ENCODE measurements around the gene MPG. TPM values are rescaled to one million over a fixed set of nuclear protein-coding genes. Genes with fewer than 3 reads are reported as not detected.

MPG gene
- total RNA-seq, 1 experiment from 2014 or later = 60.0 TPM

DNA sequence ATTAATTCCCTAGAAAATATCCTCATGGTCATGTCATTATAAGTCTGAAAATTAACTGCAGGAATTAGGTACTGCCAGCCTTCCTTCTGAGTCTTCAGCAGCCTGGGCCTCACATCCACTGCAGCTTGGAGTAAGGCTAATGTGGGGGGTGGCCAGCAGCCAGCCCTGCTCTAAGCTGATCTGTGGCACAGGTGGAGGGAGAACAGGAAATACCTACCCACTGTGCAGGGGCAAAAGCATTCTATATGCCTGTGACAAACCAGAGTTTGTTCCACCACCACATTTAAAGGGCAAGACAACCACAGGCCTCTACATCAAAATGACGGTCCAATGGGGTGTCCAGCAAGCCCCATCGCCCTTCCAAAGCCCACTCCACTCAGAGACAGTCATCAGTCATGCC, 51.0 kb downstream of the MPG start:
- CTCF ChIA-PET = interaction anchor here (2.2 to 5.4 kb wide), 2 partner anchors 11 to 22 kb away, joined by 8 to 27 read pairs; no protein-coding TSS in a partner anchor
- no peaks in the 10 kb centered on the region for H3K36me3 Mint-ChIP-seq
- no peaks in the 10 kb centered on the region for H3K4me1 Mint-ChIP-seq
- H3K27ac Mint-ChIP-seq = peak overlapping the region; percentile 15; the same call in 1 of the 2 replicates
- ATAC-seq = no peak
- POLR2A ChIA-PET = no interaction called here
- TF ChIP-seq, protein P1, sequence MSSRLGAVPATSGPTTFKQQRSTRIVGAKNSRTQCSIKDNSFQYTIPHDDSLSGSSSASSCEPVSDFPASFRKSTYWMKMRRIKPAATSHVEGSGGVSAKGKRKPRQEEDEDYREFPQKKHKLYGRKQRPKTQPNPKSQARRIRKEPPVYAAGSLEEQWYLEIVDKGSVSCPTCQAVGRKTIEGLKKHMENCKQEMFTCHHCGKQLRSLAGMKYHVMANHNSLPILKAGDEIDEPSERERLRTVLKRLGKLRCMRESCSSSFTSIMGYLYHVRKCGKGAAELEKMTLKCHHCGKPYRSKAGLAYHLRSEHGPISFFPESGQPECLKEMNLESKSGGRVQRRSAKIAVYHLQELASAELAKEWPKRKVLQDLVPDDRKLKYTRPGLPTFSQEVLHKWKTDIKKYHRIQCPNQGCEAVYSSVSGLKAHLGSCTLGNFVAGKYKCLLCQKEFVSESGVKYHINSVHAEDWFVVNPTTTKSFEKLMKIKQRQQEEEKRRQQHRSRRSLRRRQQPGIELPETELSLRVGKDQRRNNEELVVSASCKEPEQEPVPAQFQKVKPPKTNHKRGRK (CRISPR knock-in tag; IDR thresholded peaks at IDR 0.05; ENCODE audit: borderline replicate concordance) = no peak
- TF ChIP-seq ELF4 (CRISPR knock-in tag; IDR thresholded peaks at IDR 0.05; ENCODE audit: low read depth) = no peak
- TF ChIP-seq GTF2I (CRISPR knock-in tag; conservative IDR thresholded peaks at IDR 0.05) = no peak
- TF ChIP-seq FOXK1 (CRISPR knock-in tag; IDR thresholded peaks at IDR 0.05) = no peak
- no peak for TF ChIP-seq ZNF219 (CRISPR knock-in tag; IDR thresholded peaks at IDR 0.05; ENCODE audit: borderline replicate concordance)
- no peak for TF ChIP-seq RORB (CRISPR knock-in tag; IDR thresholded peaks at IDR 0.05)
- TF ChIP-seq, protein P2, sequence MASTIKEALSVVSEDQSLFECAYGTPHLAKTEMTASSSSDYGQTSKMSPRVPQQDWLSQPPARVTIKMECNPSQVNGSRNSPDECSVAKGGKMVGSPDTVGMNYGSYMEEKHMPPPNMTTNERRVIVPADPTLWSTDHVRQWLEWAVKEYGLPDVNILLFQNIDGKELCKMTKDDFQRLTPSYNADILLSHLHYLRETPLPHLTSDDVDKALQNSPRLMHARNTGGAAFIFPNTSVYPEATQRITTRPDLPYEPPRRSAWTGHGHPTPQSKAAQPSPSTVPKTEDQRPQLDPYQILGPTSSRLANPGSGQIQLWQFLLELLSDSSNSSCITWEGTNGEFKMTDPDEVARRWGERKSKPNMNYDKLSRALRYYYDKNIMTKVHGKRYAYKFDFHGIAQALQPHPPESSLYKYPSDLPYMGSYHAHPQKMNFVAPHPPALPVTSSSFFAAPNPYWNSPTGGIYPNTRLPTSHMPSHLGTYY (CRISPR knock-in tag; IDR thresholded peaks at IDR 0.05) = no peak
- no peak for TF ChIP-seq ATF1 (CRISPR knock-in tag; IDR thresholded peaks at IDR 0.05)
- TF ChIP-seq, protein P3, sequence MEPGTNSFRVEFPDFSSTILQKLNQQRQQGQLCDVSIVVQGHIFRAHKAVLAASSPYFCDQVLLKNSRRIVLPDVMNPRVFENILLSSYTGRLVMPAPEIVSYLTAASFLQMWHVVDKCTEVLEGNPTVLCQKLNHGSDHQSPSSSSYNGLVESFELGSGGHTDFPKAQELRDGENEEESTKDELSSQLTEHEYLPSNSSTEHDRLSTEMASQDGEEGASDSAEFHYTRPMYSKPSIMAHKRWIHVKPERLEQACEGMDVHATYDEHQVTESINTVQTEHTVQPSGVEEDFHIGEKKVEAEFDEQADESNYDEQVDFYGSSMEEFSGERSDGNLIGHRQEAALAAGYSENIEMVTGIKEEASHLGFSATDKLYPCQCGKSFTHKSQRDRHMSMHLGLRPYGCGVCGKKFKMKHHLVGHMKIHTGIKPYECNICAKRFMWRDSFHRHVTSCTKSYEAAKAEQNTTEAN (CRISPR knock-in tag; IDR thresholded peaks at IDR 0.05) = no peak
- no peak for TF ChIP-seq FOXP1 (CRISPR knock-in tag; IDR thresholded peaks at IDR 0.05; ENCODE audit: borderline replicate concordance)
- TF ChIP-seq, protein P4, sequence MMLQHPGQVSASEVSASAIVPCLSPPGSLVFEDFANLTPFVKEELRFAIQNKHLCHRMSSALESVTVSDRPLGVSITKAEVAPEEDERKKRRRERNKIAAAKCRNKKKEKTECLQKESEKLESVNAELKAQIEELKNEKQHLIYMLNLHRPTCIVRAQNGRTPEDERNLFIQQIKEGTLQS (CRISPR knock-in tag; conservative IDR thresholded peaks at IDR 0.05) = no peak
- TF ChIP-seq SMAD3 (CRISPR knock-in tag; IDR thresholded peaks at IDR 0.05; ENCODE audit: borderline replicate concordance) = no peak
- TF ChIP-seq, protein P5, sequence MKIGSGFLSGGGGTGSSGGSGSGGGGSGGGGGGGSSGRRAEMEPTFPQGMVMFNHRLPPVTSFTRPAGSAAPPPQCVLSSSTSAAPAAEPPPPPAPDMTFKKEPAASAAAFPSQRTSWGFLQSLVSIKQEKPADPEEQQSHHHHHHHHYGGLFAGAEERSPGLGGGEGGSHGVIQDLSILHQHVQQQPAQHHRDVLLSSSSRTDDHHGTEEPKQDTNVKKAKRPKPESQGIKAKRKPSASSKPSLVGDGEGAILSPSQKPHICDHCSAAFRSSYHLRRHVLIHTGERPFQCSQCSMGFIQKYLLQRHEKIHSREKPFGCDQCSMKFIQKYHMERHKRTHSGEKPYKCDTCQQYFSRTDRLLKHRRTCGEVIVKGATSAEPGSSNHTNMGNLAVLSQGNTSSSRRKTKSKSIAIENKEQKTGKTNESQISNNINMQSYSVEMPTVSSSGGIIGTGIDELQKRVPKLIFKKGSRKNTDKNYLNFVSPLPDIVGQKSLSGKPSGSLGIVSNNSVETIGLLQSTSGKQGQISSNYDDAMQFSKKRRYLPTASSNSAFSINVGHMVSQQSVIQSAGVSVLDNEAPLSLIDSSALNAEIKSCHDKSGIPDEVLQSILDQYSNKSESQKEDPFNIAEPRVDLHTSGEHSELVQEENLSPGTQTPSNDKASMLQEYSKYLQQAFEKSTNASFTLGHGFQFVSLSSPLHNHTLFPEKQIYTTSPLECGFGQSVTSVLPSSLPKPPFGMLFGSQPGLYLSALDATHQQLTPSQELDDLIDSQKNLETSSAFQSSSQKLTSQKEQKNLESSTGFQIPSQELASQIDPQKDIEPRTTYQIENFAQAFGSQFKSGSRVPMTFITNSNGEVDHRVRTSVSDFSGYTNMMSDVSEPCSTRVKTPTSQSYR (CRISPR knock-in tag; IDR thresholded peaks at IDR 0.05) = no peak
- TF ChIP-seq RELA (CRISPR knock-in tag; IDR thresholded peaks at IDR 0.05; ENCODE audit: borderline replicate concordance) = no peak
- no peak overlapping the region for H3K4me3 Mint-ChIP-seq
- DNase-seq (ENCODE audit: low spot score) = no peak
- H3K27me3 Mint-ChIP-seq (ENCODE audit: low read depth) = no peaks in the 10 kb centered on the region
- no peaks in the 10 kb centered on the region for H3K9me3 Mint-ChIP-seq

DNA sequence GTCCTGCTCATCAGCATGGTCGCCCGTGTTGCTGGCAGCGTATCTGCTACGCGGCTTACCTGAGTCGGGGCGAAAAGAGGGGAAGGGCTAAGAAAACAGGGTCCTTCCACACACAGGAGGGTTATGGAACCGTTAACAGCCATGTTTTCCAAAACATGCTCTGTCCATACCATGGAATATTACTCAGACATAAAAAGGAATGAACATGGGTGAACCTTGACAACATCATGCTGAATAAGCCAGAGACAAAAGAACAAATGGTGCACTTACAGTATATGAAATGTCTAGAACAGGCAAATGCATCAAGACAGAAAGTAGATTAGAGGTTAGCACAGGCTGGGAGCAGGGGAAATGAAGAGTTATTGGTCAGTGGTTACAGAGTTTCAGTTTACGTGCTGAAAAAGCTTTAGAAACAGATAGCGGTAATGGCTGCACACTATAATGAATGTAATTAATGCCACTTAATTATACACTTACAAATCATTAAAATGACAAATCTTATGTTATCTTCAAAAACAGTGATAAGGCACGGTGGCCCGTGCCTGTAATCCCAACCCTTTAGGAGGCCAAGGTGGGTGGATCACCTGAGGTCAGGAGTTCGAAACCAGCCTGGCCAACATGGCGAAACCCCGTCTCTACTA, 52.6 kb downstream of the MPG start:
- ATAC-seq = no peak
- H3K27ac Mint-ChIP-seq = no peak overlapping the region
- H3K4me3 Mint-ChIP-seq = no peak overlapping the region
- no peaks in the 10 kb centered on the region for H3K27me3 Mint-ChIP-seq (ENCODE audit: low read depth)
- no peak for DNase-seq (ENCODE audit: low spot score)
- CTCF ChIA-PET = interaction anchor here (1.1 to 5.4 kb wide), 2 partner anchors 13 to 24 kb away, joined by 9 to 27 read pairs; no protein-coding TSS in a partner anchor
- H3K36me3 Mint-ChIP-seq = no peaks in the 10 kb centered on the region
- TF ChIP-seq, protein P6, sequence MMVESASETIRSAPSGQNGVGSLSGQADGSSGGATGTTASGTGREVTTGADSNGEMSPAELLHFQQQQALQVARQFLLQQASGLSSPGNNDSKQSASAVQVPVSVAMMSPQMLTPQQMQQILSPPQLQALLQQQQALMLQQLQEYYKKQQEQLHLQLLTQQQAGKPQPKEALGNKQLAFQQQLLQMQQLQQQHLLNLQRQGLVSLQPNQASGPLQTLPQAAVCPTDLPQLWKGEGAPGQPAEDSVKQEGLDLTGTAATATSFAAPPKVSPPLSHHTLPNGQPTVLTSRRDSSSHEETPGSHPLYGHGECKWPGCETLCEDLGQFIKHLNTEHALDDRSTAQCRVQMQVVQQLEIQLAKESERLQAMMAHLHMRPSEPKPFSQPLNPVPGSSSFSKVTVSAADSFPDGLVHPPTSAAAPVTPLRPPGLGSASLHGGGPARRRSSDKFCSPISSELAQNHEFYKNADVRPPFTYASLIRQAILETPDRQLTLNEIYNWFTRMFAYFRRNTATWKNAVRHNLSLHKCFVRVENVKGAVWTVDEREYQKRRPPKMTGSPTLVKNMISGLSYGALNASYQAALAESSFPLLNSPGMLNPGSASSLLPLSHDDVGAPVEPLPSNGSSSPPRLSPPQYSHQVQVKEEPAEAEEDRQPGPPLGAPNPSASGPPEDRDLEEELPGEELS (CRISPR knock-in tag; IDR thresholded peaks at IDR 0.05) = no peak
- TF ChIP-seq, protein P7, sequence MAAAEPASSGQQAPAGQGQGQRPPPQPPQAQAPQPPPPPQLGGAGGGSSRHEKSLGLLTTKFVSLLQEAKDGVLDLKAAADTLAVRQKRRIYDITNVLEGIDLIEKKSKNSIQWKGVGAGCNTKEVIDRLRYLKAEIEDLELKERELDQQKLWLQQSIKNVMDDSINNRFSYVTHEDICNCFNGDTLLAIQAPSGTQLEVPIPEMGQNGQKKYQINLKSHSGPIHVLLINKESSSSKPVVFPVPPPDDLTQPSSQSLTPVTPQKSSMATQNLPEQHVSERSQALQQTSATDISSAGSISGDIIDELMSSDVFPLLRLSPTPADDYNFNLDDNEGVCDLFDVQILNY (CRISPR knock-in tag; IDR thresholded peaks at IDR 0.05) = no peak
- TF ChIP-seq, protein P8, sequence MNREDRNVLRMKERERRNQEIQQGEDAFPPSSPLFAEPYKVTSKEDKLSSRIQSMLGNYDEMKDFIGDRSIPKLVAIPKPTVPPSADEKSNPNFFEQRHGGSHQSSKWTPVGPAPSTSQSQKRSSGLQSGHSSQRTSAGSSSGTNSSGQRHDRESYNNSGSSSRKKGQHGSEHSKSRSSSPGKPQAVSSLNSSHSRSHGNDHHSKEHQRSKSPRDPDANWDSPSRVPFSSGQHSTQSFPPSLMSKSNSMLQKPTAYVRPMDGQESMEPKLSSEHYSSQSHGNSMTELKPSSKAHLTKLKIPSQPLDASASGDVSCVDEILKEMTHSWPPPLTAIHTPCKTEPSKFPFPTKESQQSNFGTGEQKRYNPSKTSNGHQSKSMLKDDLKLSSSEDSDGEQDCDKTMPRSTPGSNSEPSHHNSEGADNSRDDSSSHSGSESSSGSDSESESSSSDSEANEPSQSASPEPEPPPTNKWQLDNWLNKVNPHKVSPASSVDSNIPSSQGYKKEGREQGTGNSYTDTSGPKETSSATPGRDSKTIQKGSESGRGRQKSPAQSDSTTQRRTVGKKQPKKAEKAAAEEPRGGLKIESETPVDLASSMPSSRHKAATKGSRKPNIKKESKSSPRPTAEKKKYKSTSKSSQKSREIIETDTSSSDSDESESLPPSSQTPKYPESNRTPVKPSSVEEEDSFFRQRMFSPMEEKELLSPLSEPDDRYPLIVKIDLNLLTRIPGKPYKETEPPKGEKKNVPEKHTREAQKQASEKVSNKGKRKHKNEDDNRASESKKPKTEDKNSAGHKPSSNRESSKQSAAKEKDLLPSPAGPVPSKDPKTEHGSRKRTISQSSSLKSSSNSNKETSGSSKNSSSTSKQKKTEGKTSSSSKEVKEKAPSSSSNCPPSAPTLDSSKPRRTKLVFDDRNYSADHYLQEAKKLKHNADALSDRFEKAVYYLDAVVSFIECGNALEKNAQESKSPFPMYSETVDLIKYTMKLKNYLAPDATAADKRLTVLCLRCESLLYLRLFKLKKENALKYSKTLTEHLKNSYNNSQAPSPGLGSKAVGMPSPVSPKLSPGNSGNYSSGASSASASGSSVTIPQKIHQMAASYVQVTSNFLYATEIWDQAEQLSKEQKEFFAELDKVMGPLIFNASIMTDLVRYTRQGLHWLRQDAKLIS (CRISPR knock-in tag; IDR thresholded peaks at IDR 0.05; ENCODE audit: borderline replicate concordance) = no peak
- H3K4me1 Mint-ChIP-seq = no peaks in the 10 kb centered on the region
- POLR2A ChIA-PET = no interaction called here
- no peaks in the 10 kb centered on the region for H3K9me3 Mint-ChIP-seq

All from WTC11 (cell line).